IPS-15b (cell line): Measurements from ENCODE around the gene EPHA1.
"Not testable (repeated sequence)": the region's sequence is repeated elsewhere in the genome, so short reads cannot be mapped to it uniquely, and the experiment has no call there.

Source experiments
- H3K27me3 ChIP-seq: one replicate; pipeline ENCODE4 v1.6.1; 2013; ENCODE audit warnings: low read length; ENCODE audit not compliant: control insufficient read depth, insufficient read depth
- H3K36me3 ChIP-seq: one replicate; pipeline ENCODE4 v1.6.1; 2013; ENCODE audit warnings: low read length; ENCODE audit not compliant: control insufficient read depth, insufficient read depth
- H3K4me1 ChIP-seq: one replicate; pipeline ENCODE4 v1.6.1; 2013; ENCODE audit warnings: mild to moderate bottlenecking, low read length; ENCODE audit not compliant: control insufficient read depth, insufficient read depth
- H3K4me3 ChIP-seq: one replicate; pipeline ENCODE4 v1.5.1; 2013; ENCODE audit warnings: low read depth, low read length
- H3K9ac ChIP-seq: one replicate; pipeline ENCODE4 v1.6.1; 2013; ENCODE audit warnings: low read depth, mild to moderate bottlenecking, low read length
- H3K9me3 ChIP-seq: one replicate; pipeline ENCODE4 v1.6.1; 2013; ENCODE audit warnings: mild to moderate bottlenecking, low read length; ENCODE audit not compliant: control insufficient read depth, insufficient read depth

The EPHA1 gene

DNA sequence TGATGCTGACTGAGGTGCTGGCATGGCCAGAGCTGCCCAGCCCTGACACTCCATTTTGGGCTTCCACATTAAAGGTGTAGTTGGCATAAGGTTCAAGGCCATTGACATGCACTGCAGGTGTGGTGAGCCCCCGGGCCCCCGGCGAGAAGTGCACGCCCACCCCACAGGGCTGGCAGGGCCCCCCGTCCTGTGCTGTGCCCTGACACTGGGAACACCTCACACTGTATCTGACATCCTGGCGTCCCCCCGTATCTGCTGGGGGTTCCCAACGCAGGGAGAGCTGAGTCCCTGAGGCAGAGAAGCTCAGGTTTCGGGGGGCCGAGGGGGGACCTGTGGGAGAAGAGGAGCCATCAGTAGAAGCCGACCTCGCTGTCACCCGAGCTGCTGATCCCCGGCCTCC, 10.0 kb downstream of the EPHA1 start:
- H3K36me3 ChIP-seq: peaks cover 74% of the 10 kb centered on the region
- H3K9ac ChIP-seq: no peak overlapping the region
- no peaks in the 10 kb centered on the region for H3K9me3 ChIP-seq
- no peaks in the 10 kb centered on the region for H3K27me3 ChIP-seq
- no peaks in the 10 kb centered on the region for H3K4me1 ChIP-seq
- H3K4me3 ChIP-seq: no peak overlapping the region

DNA sequence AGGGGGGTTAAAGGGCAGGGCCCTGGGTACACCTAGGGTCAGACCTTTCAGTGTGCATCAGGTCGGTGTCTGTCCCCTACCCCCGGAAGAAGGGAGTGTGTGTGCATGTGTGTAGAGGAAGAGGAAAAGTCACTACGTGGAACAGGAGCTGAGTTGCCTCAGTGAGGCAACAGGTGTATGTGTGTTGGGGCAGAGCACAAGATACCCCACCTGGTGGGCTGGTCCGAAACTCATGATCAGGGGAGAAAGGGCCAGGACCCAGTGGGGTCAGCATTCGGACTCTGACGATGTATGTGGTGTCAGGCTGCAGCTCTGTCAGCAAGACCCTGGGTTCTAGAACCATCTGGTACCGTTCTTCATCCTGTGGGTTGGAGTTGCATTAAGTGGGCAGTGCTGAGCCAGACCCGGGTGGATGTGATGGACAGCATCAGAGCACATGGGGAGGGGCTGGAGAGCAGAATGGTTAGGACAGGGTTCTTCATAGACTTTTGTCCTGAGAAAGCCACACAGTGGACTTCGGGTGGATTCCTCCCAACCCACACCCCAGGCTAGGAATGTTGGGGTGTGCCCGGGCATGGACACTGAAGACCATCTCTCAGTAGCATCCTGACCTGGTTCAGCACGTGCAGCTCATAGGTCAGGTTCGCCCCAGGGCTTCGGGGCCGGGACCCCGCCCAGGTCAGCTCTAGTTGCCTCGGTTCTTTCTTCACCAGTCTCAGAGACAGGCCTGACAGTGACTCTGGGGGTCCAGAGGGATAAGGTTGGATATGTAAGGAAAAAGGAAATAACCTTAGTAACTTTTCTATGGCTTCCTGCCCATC, 10.7 kb downstream of the EPHA1 start:
- Histone ChIP-seq H3K9ac (no peak overlapping the region), H3K9me3 (no peaks in the 10 kb centered on the region), H3K36me3 (peaks cover 80% of the 10 kb centered on the region), H3K4me1 (no peaks in the 10 kb centered on the region), H3K27me3 (no peaks in the 10 kb centered on the region), H3K4me3 (no peak overlapping the region)

DNA sequence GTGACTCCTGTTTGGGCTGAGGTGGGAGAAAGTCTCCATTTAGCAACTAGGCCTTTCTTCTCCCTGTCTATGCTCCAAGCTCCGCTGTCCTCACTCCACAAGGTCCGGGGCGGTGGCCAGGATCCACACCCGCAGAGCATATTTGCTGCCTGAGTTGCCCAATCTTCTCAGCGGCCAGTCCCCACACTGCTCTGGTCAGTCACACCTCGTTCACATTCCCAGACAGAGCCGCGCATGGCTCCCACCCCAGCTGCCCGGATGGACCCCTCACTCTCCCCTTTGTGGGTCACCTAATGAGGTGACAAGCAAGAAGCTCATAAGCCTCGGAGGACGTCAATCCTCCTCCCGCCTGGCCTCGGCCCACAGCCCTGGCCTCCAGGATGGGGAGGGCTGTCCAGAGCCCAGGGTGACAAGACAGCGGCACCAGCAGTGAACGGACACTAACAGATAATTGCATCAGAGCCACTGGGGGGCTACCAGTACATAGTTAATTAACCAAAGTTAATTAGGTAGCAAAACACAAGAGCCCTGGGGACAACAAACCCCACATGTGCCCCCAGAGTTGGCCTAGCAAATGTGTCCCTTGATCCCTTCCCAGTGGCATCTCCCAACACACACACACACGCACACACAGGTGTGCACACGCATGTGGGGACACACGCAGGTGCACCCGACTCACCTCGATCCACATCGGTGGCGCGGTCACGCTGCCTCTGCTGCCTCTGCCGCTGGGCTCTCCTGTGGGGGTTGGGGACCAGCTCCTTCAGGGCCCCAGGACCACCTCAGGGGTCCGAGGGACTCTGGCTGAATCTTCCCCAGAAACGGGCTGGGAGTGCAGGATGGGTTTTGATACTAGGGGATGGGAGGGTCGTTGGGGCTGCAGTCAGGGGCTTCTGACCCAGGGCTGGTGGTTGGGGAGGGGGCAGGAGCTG, 11.8 kb downstream of the EPHA1 start:
- Histone ChIP-seq H3K9ac (no peak overlapping the region), H3K9me3 (no peaks in the 10 kb centered on the region), H3K4me1 (no peaks in the 10 kb centered on the region), H3K36me3 (peaks cover 87% of the 10 kb centered on the region), H3K4me3 (no peak overlapping the region), H3K27me3 (no peaks in the 10 kb centered on the region)

DNA sequence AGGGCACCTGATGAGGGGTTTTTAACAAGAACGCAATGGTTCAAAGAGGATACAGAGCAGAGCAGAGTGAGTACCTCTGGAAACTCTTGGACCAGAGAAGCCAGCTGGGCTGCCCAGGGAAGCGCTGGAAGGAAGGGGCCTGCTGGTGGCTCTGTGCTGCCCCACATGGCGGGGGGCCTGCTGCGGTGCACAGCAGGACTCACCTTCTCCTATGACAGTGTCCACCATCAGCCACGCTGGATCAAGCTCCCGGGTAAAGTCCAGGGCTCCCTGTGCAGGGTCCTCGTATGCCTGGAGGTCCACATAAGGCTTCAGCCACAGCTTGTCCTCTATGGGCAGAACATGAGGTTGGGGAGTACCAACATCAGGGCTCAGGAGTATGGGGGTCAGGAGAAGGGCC, 12.5 kb downstream of the EPHA1 start:
- Histone ChIP-seq H3K9me3 (no peaks in the 10 kb centered on the region), H3K36me3 (peaks cover 91% of the 10 kb centered on the region)

DNA sequence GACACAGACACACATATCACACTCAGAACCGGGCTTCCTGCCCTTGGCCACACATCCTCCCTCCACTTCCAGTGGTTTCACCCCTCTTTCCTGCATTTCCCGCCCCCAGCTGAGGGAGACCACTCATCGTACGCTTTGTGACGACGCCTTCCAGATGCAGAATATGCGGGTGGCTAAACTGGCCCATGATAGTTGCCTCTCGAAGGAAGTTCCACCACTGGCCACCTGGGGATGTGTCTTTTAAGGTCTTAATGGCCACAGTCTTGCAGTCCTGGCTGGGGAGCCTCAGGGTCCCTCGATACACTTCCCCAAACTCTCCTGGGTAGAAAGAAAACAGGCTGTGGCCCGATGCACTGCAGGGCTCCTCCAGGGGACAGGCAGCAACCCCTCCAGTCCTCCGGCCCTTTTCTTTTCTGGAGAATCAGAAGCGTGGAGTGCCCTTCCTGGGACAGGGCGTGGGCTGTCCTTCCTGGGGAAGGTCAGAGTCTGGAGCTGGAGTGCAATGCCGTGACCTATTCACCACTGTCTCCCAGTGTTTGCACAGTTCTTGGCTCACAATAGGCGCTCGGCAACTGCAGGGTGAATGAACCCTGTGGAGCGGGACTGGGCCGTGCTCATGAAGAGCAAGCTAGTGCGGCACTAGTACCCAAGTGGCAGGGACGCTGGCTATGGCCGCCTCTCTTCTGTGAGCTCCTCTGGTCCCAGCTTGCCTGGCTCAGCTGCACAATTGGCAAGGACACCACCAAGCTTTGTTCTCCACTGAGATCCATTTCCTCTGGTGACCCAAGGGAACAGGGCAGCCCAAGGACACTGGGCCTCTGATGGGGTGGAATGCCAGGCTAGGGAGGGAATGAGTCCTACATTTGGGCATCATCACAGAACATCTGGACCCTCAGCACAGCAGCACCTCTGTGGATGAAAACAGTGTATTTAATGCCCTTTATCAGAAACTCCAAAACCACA, 13.2 kb downstream of the EPHA1 start:
- peaks cover 91% of the 10 kb centered on the region for H3K36me3 ChIP-seq

More for the DNA sequence above, 12.5 kb downstream of the EPHA1 start:
- no peaks in the 10 kb centered on the region for H3K4me1 ChIP-seq
- no peak overlapping the region for H3K4me3 ChIP-seq
- no peak overlapping the region for H3K9ac ChIP-seq
- H3K27me3 ChIP-seq: no peaks in the 10 kb centered on the region

DNA sequence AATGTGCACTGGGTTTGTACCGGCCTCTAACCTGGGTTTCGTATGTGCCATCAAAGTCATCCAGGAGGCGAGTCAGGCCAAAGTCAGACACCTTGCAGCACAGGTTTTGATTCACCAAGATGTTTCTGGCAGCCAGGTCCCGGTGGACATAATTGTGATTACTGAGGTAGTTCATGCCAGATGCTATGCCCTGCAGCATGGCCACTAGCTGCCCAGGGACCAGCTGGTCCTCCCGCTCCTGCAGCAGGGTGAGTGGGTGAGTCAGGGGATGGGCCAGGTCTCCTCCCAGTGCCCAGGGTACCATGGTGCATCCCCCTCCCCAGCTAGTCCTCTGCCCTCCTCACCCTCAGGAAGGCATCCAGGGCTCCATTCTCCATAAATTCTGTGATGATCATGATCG, 13.9 kb downstream of the EPHA1 start:
- Histone ChIP-seq H3K36me3 (peaks cover 92% of the 10 kb centered on the region), H3K4me3 (no peak overlapping the region), H3K27me3 (no peaks in the 10 kb centered on the region), H3K4me1 (no peaks in the 10 kb centered on the region), H3K9me3 (no peaks in the 10 kb centered on the region), H3K9ac (no peak overlapping the region)

More for the DNA sequence above, 13.2 kb downstream of the EPHA1 start:
- H3K9ac ChIP-seq: no peak overlapping the region
- H3K27me3 ChIP-seq: no peaks in the 10 kb centered on the region
- no peaks in the 10 kb centered on the region for H3K9me3 ChIP-seq
- no peaks in the 10 kb centered on the region for H3K4me1 ChIP-seq
- no peak overlapping the region for H3K4me3 ChIP-seq

DNA sequence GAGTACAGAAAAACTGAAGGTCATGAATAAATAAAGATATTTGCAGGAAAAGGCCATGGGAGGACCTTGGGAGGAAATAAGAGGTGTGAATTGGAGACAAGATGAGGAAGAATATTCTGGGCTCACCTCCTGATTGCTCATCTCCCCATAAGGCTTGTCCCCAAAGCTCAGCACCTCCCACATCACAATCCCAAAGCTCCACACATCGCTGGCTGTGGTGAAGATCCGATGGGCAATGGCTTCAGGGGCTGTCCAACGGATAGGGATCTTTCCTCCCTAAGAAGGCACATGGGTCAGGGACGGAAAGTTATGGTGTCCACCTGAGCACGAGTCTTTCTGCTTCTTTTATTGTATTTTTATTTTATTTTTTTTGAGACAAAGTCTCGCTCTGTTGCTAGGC, 14.6 kb downstream of the EPHA1 start:
- Histone ChIP-seq H3K27me3 (no peaks in the 10 kb centered on the region), H3K4me1 (no peaks in the 10 kb centered on the region), H3K9ac (no peak overlapping the region), H3K36me3 (peaks cover 92% of the 10 kb centered on the region), H3K9me3 (no peaks in the 10 kb centered on the region), H3K4me3 (no peak overlapping the region)

DNA sequence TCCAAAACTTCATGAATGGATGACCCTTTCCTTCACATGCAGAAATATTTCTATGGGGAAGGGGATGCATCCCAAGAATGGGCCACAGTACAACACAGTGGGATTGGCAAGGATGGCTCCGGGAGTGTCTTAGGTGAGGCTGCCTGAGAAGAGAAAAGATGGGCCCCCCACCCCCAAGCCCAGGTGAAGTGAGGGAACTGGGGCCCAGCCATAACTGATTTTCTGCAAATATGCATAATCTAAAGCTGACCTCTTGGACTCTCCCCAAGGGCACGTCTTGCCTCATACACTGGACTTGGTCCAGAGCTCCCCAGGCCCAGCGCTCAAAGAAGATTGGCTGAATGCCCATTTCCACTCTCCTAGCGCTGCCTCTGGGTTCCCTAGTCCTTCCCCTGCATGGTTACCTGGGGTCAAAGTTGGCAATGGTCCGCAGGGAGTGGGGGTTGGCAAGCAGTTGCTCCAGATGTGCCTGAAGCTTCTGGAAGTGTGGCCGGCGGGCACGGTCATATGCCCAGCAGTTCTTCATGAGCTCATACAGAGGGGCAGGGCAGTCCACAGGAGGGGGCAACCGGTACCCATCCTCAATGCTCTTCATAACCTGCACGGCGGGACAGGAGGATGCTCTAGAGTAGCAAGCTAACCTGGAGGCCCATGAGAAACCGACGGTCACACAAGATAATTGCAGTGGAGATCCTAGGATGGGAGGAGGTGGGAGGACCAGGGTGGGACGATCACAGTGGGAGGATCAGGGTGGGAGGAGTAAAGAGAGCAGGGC, 15.2 kb downstream of the EPHA1 start:
- H3K36me3 ChIP-seq: peaks cover 93% of the 10 kb centered on the region
- no peaks in the 10 kb centered on the region for H3K27me3 ChIP-seq
- no peaks in the 10 kb centered on the region for H3K4me1 ChIP-seq
- H3K9ac ChIP-seq: no peak overlapping the region
- no peak overlapping the region for H3K4me3 ChIP-seq
- H3K9me3 ChIP-seq: no peaks in the 10 kb centered on the region

DNA sequence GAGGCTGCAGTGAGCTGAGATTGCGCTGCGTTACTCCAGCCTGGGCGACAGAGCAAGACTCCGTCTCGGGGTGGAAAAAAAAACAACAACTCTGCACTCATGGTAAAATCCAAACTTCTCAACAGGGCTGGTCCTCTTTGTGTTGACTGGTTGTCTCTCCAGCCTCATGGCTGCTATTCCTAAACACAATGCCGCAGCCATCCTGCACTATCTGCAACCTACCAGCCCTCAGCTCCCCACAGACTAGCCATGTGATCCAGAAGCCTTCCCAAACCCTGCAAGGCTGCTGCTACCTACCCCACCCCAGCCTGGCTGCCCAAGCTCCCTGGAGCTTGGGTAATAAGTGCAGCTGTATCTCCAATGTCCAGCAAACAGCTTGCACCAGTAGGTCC, 15.8 kb downstream of the EPHA1 start:
- no peaks in the 10 kb centered on the region for H3K9me3 ChIP-seq
- no peak overlapping the region for H3K4me3 ChIP-seq
- H3K36me3 ChIP-seq: peaks cover 91% of the 10 kb centered on the region
- no peaks in the 10 kb centered on the region for H3K4me1 ChIP-seq
- no peak overlapping the region for H3K9ac ChIP-seq
- H3K27me3 ChIP-seq: no peaks in the 10 kb centered on the region

DNA sequence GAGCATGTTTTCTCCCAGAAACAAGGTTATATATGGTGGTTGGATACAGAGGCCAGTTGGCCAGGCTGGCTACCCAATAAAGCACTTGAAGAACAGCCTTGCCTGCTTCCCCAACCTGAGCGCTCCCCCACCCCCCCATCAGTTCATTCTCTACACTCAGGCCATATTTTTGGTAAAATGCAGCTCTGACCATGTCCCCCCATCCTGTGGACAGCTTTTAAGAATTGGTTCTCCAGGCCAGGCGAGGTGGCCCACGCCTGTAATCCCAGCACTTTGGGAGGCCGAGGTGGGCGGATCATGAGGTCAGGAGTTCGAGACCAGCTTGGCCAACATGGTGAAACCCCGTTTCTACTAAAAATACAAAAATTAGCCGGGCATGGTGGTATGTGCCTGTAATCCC, 16.2 kb downstream of the EPHA1 start:
- H3K4me1 ChIP-seq, H3K9ac ChIP-seq, H3K9me3 ChIP-seq, H3K27me3 ChIP-seq, H3K4me3 ChIP-seq: not testable (repeated sequence)
- peaks cover 91% of the 10 kb centered on the region for H3K36me3 ChIP-seq
